Lung (tissue), 12 donors: ENCODE measurements around the gene APPBP2. TPM values are rescaled to one million over a fixed set of nuclear protein-coding genes. Genes with fewer than 3 reads are reported as not detected.

Experiments used
- ATAC-seq: fragments of 200-7000 bp; cut with Tn5 transposase; one replicate; pipeline ENCODE4 v1.9.1; 2020; ENCODE audit warnings: moderate number of reproducible peaks; ENCODE audit not compliant: insufficient read depth, low FRiP score
- DNase-seq, 3 donors: peaks; one replicate each; pipeline ENCODE4 v3.0.0-alpha.2; 2013 to 2017
- H3K27ac ChIP-seq, 2 donors: one replicate each; pipeline ENCODE4 v1.5.1; 2013; ENCODE audit warnings: mild to moderate bottlenecking in 2 of 2, moderate library complexity in 2 of 2, control low read depth in 1 of 2, inconsistent platforms in 1 of 2, low read depth in 1 of 2, low read length in 1 of 2
- H3K27me3 ChIP-seq, 3 donors: one replicate each; pipeline ENCODE4 v1.5.1; 2013; ENCODE audit warnings: low read length in 2 of 3; ENCODE audit not compliant: control insufficient read depth in 3 of 3, insufficient read depth in 3 of 3
- H3K36me3 ChIP-seq, 4 donors: one replicate each; pipeline ENCODE4 v1.5.1; 2013; ENCODE audit warnings: low read length in 4 of 4, mild to moderate bottlenecking in 1 of 4, moderate library complexity in 1 of 4; ENCODE audit not compliant: control insufficient read depth in 4 of 4, insufficient read depth in 4 of 4
- H3K4me1 ChIP-seq, 5 donors: one replicate each; pipeline ENCODE4 v1.5.1; 2013; ENCODE audit warnings: low read length in 5 of 5, mild to moderate bottlenecking in 2 of 5, moderate library complexity in 1 of 5; ENCODE audit not compliant: control insufficient read depth in 5 of 5, insufficient read depth in 5 of 5
- H3K4me3 ChIP-seq: one replicate; pipeline ENCODE4 v1.5.1; 2013; ENCODE audit warnings: mild to moderate bottlenecking, control low read depth, moderate library complexity
- H3K9ac ChIP-seq, 2 donors: one replicate each; pipeline ENCODE4 v1.5.1; 2013; ENCODE audit warnings: low read length in 2 of 2, control low read depth in 1 of 2; ENCODE audit not compliant: insufficient read depth in 1 of 2
- H3K9me3 ChIP-seq, 4 donors: one replicate each; pipeline ENCODE4 v1.5.1; 2013; ENCODE audit warnings: low read length in 3 of 4, mild to moderate bottlenecking in 1 of 4, moderate library complexity in 1 of 4; ENCODE audit not compliant: control insufficient read depth in 4 of 4, insufficient read depth in 3 of 4
- WGBS, 2 donors: extraction: QIAGEN DNeasy Blood & Tissue Kit; methylation state at CpG; one replicate each; pipeline ENCODE4 v1.1.7; 2013; 5-methylcytosine and 5-hydroxymethylcytosine counted together
- polyA plus RNA-seq, 2 donors: library from polyadenylated mRNA; stranded (reverse); fragments of 200-250 nt; gene quantifications; one replicate each; pipeline ENCODE4 v1.2.1, GENCODE V29; 2013
- total RNA-seq, 2 donors: library from RNA; depleted of rRNA in 1 of 2; stranded (reverse); fragments of >200 nt in 1 of 2; gene quantifications; one replicate each; pipeline ENCODE4 v1.2.1, GENCODE V29; 2014 to 2021
- TF ChIP-seq, protein P1 (sequence below): IDR thresholded peaks from 2 replicates; pipeline ENCODE4 v1.5.1; 2012; ENCODE audit warnings: mild to moderate bottlenecking; ENCODE audit errors: control extremely low read depth, extremely low read depth
- donor health status: control.
- donor health status: control.
- donor health status: Bipolar disorder and iron deficiency.
- donor health status: healthy.
- donor health status: DM: yes; HTN: yes; CAD: no.

Gene APPBP2
- total and polyA plus RNA-seq, 4 donors = 5.7 to 57.8 (median 20.6) TPM

DNA sequence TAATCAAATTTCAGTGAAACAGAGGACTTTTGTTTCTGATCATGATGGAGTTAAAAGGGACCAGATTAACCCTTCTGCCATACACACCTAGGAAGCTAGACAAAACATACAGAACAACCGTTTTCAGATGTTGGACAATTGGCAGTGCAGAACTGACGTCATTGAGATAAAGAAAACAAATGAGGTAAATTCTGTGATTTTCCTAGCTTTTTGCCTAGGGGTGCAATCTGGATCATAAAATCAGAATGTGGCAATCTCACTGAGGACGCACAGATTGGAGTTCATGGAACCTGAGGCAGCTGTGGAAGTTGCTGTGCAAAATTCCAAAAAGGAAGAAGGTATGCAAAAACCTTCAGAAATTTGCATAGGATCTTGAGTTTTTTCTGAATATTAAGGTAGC lies 119.2 kb downstream of the APPBP2 start:
- no peak overlapping the region for H3K4me3 ChIP-seq
- no peaks in the 10 kb centered on the region for H3K4me1 ChIP-seq
- no peaks in the 10 kb centered on the region for H3K36me3 ChIP-seq
- DNase-seq = no peak
- H3K9me3 ChIP-seq = no peaks in the 10 kb centered on the region
- no peak overlapping the region for H3K9ac ChIP-seq
- H3K27ac ChIP-seq = no peak overlapping the region
- no peak for ATAC-seq
- TF ChIP-seq, protein P1, sequence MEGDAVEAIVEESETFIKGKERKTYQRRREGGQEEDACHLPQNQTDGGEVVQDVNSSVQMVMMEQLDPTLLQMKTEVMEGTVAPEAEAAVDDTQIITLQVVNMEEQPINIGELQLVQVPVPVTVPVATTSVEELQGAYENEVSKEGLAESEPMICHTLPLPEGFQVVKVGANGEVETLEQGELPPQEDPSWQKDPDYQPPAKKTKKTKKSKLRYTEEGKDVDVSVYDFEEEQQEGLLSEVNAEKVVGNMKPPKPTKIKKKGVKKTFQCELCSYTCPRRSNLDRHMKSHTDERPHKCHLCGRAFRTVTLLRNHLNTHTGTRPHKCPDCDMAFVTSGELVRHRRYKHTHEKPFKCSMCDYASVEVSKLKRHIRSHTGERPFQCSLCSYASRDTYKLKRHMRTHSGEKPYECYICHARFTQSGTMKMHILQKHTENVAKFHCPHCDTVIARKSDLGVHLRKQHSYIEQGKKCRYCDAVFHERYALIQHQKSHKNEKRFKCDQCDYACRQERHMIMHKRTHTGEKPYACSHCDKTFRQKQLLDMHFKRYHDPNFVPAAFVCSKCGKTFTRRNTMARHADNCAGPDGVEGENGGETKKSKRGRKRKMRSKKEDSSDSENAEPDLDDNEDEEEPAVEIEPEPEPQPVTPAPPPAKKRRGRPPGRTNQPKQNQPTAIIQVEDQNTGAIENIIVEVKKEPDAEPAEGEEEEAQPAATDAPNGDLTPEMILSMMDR = no peak
- 85 to 95% methylated on average over 3 of the region's 3 CpGs for WGBS, 2 donors
- no peaks in the 10 kb centered on the region for H3K27me3 ChIP-seq

DNA sequence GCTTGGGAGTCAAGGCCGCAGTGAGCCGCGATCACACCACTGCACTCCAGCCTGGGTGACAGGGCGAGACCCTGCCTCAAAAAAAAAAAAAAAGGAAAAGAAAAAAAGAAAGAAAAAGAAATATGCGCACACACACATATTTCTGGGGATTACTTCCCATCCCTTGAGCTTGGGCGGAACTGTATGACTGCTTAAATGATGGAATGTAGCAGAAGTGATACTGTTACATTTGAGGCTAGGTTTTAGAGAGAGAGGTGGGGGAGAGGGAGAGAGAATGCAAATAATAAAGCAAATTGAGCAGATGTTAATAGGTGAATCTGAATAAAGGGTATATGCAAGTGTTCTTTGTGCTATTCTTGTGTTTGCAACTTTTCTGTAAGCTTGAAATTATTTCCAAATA lies 122.1 kb downstream of the APPBP2 start:
- Histone ChIP-seq H3K36me3 (no peaks in the 10 kb centered on the region), H3K4me1 (no peaks in the 10 kb centered on the region), H3K27me3 (no peaks in the 10 kb centered on the region), H3K27ac (no peak overlapping the region), H3K9me3 (no peaks in the 10 kb centered on the region), H3K9ac (no peak overlapping the region), H3K4me3 (no peak overlapping the region)
- TF ChIP-seq, protein P1 = no peak
- no peak for ATAC-seq
- 89 to 90% methylated on average over 6 of the region's 6 CpGs for WGBS, 2 donors
- DNase-seq = no peak

DNA sequence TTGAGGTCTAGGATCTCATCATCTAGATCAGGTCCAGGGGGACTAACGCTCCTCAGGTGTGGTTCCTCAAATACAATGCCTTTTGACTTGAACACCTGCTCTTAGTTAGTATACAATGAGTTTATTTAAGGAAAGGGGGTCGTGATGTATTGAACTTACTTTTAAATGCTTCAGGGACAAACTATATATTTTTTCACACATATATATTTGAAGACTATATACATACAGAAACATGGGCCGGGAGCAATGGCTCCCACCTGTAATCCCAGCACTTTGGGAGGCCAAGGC lies 122.6 kb downstream of the APPBP2 start:
- no peak for ATAC-seq
- TF ChIP-seq, protein P1 = no peak

DNA sequence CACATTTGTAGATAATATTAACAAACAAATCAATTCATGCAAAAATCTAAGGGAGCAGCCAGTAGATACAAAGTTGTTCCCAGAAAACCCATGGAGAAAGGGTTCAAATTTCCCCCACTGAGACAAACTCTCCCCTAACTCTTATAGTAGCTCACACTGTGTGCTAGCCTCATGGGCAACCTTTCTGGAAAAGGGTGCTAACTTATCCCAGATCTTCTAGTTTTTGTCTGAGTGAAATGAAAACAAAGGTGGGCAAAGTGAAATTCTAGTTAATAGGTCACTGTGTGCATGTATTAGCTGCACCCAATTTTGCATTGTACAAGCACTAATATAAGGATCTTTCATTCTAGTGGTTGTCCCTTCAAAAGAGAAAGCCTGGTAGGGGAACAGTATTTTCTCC lies 124.2 kb downstream of the APPBP2 start:
- Histone ChIP-seq H3K9ac (no peak overlapping the region), H3K36me3 (no peaks in the 10 kb centered on the region), H3K27me3 (no peaks in the 10 kb centered on the region), H3K27ac (no peak overlapping the region), H3K4me1 (no peaks in the 10 kb centered on the region), H3K9me3 (no peaks in the 10 kb centered on the region), H3K4me3 (no peak overlapping the region)
- TF ChIP-seq, protein P1 = no peak
- DNase-seq (no peak), ATAC-seq (no peak)

More for the DNA sequence above, 122.6 kb downstream of the APPBP2 start:
- no peaks in the 10 kb centered on the region for H3K9me3 ChIP-seq
- 84 to 93% methylated on average over 3 of the region's 3 CpGs for WGBS, 2 donors
- H3K27ac ChIP-seq = no peak overlapping the region
- DNase-seq = no peak
- H3K27me3 ChIP-seq = no peaks in the 10 kb centered on the region
- no peaks in the 10 kb centered on the region for H3K36me3 ChIP-seq
- no peak overlapping the region for H3K4me3 ChIP-seq
- H3K9ac ChIP-seq = no peak overlapping the region
- no peaks in the 10 kb centered on the region for H3K4me1 ChIP-seq
